ENCODE measurements around the gene SIPA1L3. TPM values are rescaled to one million over a fixed set of nuclear protein-coding genes. Genes with fewer than 3 reads are reported as not detected.

Gene SIPA1L3
- total and polyA plus RNA-seq, 10 of the 15 experiments (the other 5 are each of a cell fraction or from before 2014, with no cell fraction given): 0.24 to 66.2 (median 19.1) TPM

GRCh38 chr19:37914908-37915307 is 7.9 kb downstream of the SIPA1L3 start (continued):
- TF ChIP-seq MYB (IDR thresholded peaks at IDR 0.05; ENCODE audit: borderline replicate concordance, low read depth, low read length) (no peak), STAT1 (conservative IDR thresholded peaks at IDR 0.05) (no peak), RAD21 (IDR thresholded peaks at IDR 0.05; ENCODE audit: insufficient read depth, low read depth, low read length) (no peak), JUND (IDR thresholded peaks at IDR 0.05; ENCODE audit: low read depth, low read length) (no peak), CREM (IDR thresholded peaks at IDR 0.05; ENCODE audit: low read depth) (no peak), REST (IDR thresholded peaks at IDR 0.05; ENCODE audit: low read depth, low read length) (no peak), ESRRA (IDR thresholded peaks at IDR 0.05; ENCODE audit: low read length) (no peak), ASH2L (IDR thresholded peaks at IDR 0.05; ENCODE audit: borderline replicate concordance, low read depth) (no peak), IRF3 (IDR thresholded peaks at IDR 0.05) (no peak), LARP7 (IDR thresholded peaks at IDR 0.05) (no peak), MLLT1 (IDR thresholded peaks at IDR 0.05) (no peak), SMARCA5 (IDR thresholded peaks at IDR 0.05) (no peak), GABPA (IDR thresholded peaks at IDR 0.05; ENCODE audit: low read depth) (0 out of 2 replicates have a peak, but pooled peaks have one; percentile 17), SKIL (IDR thresholded peaks at IDR 0.05; ENCODE audit: low read depth, poor library complexity, severe bottlenecking) (peak; percentile 32), TCF3 (IDR thresholded peaks at IDR 0.05; ENCODE audit: borderline replicate concordance, insufficient read depth, low read depth, low read length) (0 out of 2 replicates have a peak, but pooled peaks have one; percentile 30), EED (IDR thresholded peaks at IDR 0.05; ENCODE audit: low read depth) (peak; percentile 91), CEBPZ (IDR thresholded peaks at IDR 0.05; ENCODE audit: low read depth, low read length) (no peak), MAX (IDR thresholded peaks at IDR 0.05; ENCODE audit: low read depth, low read length) (no peak)

Data from GM12878 (cell line).